A549 (cell line): ENCODE measurements around the gene LMTK3. TPM values are rescaled to one million over a fixed set of nuclear protein-coding genes. Genes with fewer than 3 reads are reported as not detected.

Experiments
- ATAC-seq, 2 experiments: fragments of 200-7000 bp in 1 of 2; fragments of >200 bp in 1 of 2; cut with Nextera tagmentation in 1 of 2; cut with Tn5 transposase in 1 of 2; 3 replicates each; pipeline versions ENCODE4 v1.8.0 to v1.9.1; 2018 to 2020; ENCODE audit warnings: mild to moderate bottlenecking in 1 of 2, moderate library complexity in 1 of 2
- CTCF ChIA-PET: fragments of 300-600 bp; sonication (Branson Sonifier 250); formaldehyde crosslinking; extraction: SDS; loops from one replicate; lab custom pipeline; 2021; ENCODE audit warnings: antibody characterized with exemption, inconsistent platforms; lab: Yijun Ruan, JAX
- POLR2A ChIA-PET: fragments of 350-600 bp; formaldehyde crosslinking; extraction: SDS; loops from one replicate; lab custom pipeline; 2021; ENCODE audit warnings: antibody characterized with exemption, inconsistent platforms; lab: Yijun Ruan, JAX
- DNase-seq, 2 experiments: peaks; one replicate each; pipeline versions ENCODE4 v3.0.0 to v3.0.0-alpha.2; 2011 to 2016; ENCODE audit warnings: low read depth in 1 of 2, low spot score in 1 of 2
- FAIRE-seq: peaks from 2 replicates; lab custom pipeline; 2011; peaks lifted over from hg19 to GRCh38; lab: Jason Lieb, UNC
- H3K27ac ChIP-seq, 2 experiments: fragments of >200 bp; sonication (Bioruptor Twin); formaldehyde crosslinking; 3 replicates each; pipeline ENCODE4 v1.5.1; 2016 to 2017
- H3K4me1 ChIP-seq: fragments of >200 bp; sonication (Bioruptor Twin); formaldehyde crosslinking; 3 replicates; pipeline ENCODE4 v1.6.1; 2016
- H3K4me2 ChIP-seq: fragments of >200 bp; sonication (Bioruptor Twin); formaldehyde crosslinking; 3 replicates; pipeline ENCODE4 v1.6.1; 2016
- H3K4me3 ChIP-seq: fragments of >200 bp; sonication (Bioruptor Twin); formaldehyde crosslinking; 3 replicates; pipeline ENCODE4 v1.5.1; 2016
- H3K9me3 ChIP-seq: fragments of >200 bp; sonication (Bioruptor Twin); formaldehyde crosslinking; 3 replicates; pipeline ENCODE4 v1.6.1; 2016
- EHF ChIP-seq: fragments of 250-450 bp; sonication (Bioruptor Pico); IDR thresholded peaks from 2 replicates; pipeline ENCODE4 v1.5.0; 2020; ENCODE audit warnings: mild to moderate bottlenecking
- ESRRA ChIP-seq: fragments of 150-350 bp; IDR thresholded peaks from 2 replicates; pipeline ENCODE4 v1.6.1; 2014; ENCODE audit warnings: mild to moderate bottlenecking, low read length, borderline replicate concordance
- JUN ChIP-seq, 2 experiments: fragments of >200 bp; sonication (Bioruptor Twin); formaldehyde crosslinking; IDR thresholded peaks; 2 replicates in 1 of 2; 3 replicates in 1 of 2; pipeline ENCODE4 v1.6.1; 2016 to 2017
- JUNB ChIP-seq: fragments of >200 bp; sonication (Bioruptor Twin); formaldehyde crosslinking; IDR thresholded peaks from 2 replicates; pipeline ENCODE4 v1.6.1; 2016
- KDM1A ChIP-seq: fragments of 200-600 bp; sonication (generic); IDR thresholded peaks from 2 replicates; pipeline ENCODE4 v1.6.1; 2016; ENCODE audit warnings: low read depth, mild to moderate bottlenecking
- MAZ ChIP-seq: fragments of 150-350 bp; IDR thresholded peaks from 2 replicates; pipeline ENCODE4 v1.6.1; 2014; ENCODE audit warnings: antibody characterized with exemption, low read depth, low read length, borderline replicate concordance
- MYC ChIP-seq: IDR thresholded peaks from 2 replicates; pipeline ENCODE4 v1.6.1; 2012; ENCODE audit warnings: mild to moderate bottlenecking, inconsistent platforms, low read length, improper control_type of control experiment, borderline replicate concordance
- NPAS2 ChIP-seq: fragments of 250-450 bp; sonication (Bioruptor Pico); IDR thresholded peaks from 2 replicates; pipeline ENCODE4 v1.8.0; 2022; ENCODE audit warnings: mild to moderate bottlenecking, moderate library complexity, borderline replicate concordance
- RCOR1 ChIP-seq: fragments of 150-350 bp; IDR thresholded peaks from 2 replicates; pipeline ENCODE4 v1.6.1; 2014; ENCODE audit warnings: antibody characterized with exemption, low read length, low read depth
- RNF2 ChIP-seq: fragments of 200-600 bp; sonication (generic); IDR thresholded peaks from 2 replicates; pipeline ENCODE4 v1.6.1; 2016; ENCODE audit warnings: low read depth, mild to moderate bottlenecking, antibody characterized with exemption, moderate library complexity, borderline replicate concordance
- SMC3 ChIP-seq: fragments of >200 bp; sonication (Bioruptor Twin); formaldehyde crosslinking; IDR thresholded peaks from 3 replicates; pipeline ENCODE4 v1.6.1; 2018; ENCODE audit warnings: inconsistent platforms
- ZFP36 ChIP-seq: fragments of 450-650 bp; IDR thresholded peaks from 2 replicates; pipeline ENCODE4 v1.6.1; 2014; ENCODE audit warnings: borderline replicate concordance; ENCODE audit not compliant: partially characterized antibody
- WGBS: methylation state at CpG from one replicate; pipeline ENCODE4 v1.1.6; 2017; ENCODE audit errors: missing lambda C conversion rate; 5-methylcytosine and 5-hydroxymethylcytosine counted together
- polyA plus RNA-seq, 4 experiments: library from polyadenylated mRNA; depleted of rRNA in 3 of 4; stranded (reverse); fragments of >200 nt; fragmentation: RNase III in 1 of 4; extraction: RNeasy Plus Mini Kit Qiagen cat#74134 plus additional on column Dnase treatment in 1 of 4; gene quantifications; 2 replicates in 3 of 4; 3 replicates in 1 of 4; pipeline ENCODE4 v1.2.3, GENCODE V29; 2011 to 2017
- TF ChIP-seq, protein P1 (sequence below): fragments of >200 bp; sonication (Bioruptor Twin); formaldehyde crosslinking; IDR thresholded peaks from 3 replicates; pipeline ENCODE4 v1.6.1; 2016
- TF ChIP-seq, protein P2 (sequence below): fragments of 250-450 bp; sonication (Bioruptor Pico); IDR thresholded peaks from 2 replicates; pipeline ENCODE4 v1.5.0; 2021; ENCODE audit warnings: mild to moderate bottlenecking, moderate library complexity, borderline replicate concordance

LMTK3 gene
- polyA plus RNA-seq, 2 of the 4 experiments (the other 2 are of a cell fraction): 0.62 to 6.1 TPM

DNA sequence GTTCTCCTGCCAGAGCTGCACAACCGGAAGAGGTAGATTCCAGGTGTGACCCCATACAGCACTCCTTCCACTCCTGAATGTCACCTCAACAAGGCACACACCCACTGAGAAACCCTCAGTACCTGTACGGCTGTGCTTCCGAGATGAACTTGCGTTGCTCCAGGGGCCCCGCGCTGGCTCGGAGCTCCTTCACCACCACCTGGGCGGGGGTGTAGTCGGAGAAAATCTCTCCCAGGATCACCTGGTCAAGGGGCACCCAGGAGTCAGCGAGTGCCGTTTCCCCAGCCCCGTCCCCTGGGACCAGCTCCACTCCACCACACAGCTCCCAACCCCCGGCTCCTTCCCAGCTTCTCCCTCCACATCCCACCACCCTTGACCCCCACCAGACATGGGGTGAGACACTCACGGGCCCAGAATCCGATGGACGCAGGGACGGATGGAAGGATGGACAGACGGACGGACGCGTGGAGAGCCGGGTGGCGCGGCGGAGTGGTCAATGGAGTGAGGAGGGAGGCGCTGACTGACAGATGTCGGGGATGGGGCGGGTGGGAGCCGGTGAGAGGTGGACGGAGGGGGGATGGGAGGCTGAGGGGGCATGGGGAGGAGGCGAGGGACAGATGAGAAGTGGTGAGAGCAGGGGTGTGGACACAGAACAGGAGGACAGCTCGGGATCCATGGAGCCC, 2.8 kb downstream of the LMTK3 start:
- no peak for ATAC-seq
- H3K4me3 ChIP-seq: no peak overlapping the region
- peak overlapping the region in 1 of 2 experiments; percentile 92; a peak in 3 of 6 replicates for H3K27ac ChIP-seq
- POLR2A ChIA-PET: interaction anchor here (1.7 to 5.0 kb wide), 2 partner anchors 15 to 75 kb away, joined by 5 to 40 read pairs; no protein-coding TSS in a partner anchor
- CTCF ChIA-PET: interaction anchor here (0.6 to 9.6 kb wide), 21 partner anchors 9 to 189 kb away, joined by 3 to 618 read pairs (median 4); partner anchors contain the start of gene SPACA4
- no peak for DNase-seq
- no peak for FAIRE-seq
- no peak overlapping the region for H3K4me2 ChIP-seq
- no peaks in the 10 kb centered on the region for H3K9me3 ChIP-seq
- TF ChIP-seq MAZ (no peak), JUN (IDR thresholded peaks at IDR 0.05) (no peak), EHF (CRISPR knock-in tag) (no peak), RCOR1 (no peak), NPAS2 (CRISPR knock-in tag) (no peak), ZFP36 (no peak), JUNB (no peak), MYC (no peak), SMC3 (no peak)
- TF ChIP-seq, protein P1, sequence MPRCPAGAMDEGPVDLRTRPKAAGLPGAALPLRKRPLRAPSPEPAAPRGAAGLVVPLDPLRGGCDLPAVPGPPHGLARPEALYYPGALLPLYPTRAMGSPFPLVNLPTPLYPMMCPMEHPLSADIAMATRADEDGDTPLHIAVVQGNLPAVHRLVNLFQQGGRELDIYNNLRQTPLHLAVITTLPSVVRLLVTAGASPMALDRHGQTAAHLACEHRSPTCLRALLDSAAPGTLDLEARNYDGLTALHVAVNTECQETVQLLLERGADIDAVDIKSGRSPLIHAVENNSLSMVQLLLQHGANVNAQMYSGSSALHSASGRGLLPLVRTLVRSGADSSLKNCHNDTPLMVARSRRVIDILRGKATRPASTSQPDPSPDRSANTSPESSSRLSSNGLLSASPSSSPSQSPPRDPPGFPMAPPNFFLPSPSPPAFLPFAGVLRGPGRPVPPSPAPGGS: no peak
- H3K4me1 ChIP-seq: peaks cover 24% of the 10 kb centered on the region
- 90% methylated on average over 28 of the region's 32 CpGs for WGBS

GRCh38 chr19:48507911-48508439, 3.7 kb downstream of the LMTK3 start:
- ChIA-PET CTCF (interaction anchor here (0.9 to 9.6 kb wide), 23 partner anchors 10 to 236 kb away, joined by 3 to 618 read pairs (median 5); partner anchors contain the start of genes SPACA4 and SULT2B1), POLR2A (interaction anchor here (0.8 to 5.0 kb wide), 4 partner anchors 15 to 76 kb away, joined by 3 to 40 read pairs (median 6); no protein-coding TSS in a partner anchor)
- Histone ChIP-seq H3K4me1 (peaks cover 21% of the 10 kb centered on the region), H3K4me2 (no peak overlapping the region), H3K27ac (peak overlapping the region in 1 of 2 experiments; percentile 92; a peak in 4 of 6 replicates), H3K9me3 (no peaks in the 10 kb centered on the region), H3K4me3 (no peak overlapping the region)
- FAIRE-seq (no peak), ATAC-seq (no peak), DNase-seq (no peak)
- 91% methylated on average over 7 of the region's 7 CpGs for WGBS
- TF ChIP-seq, protein P1: no peak
- TF ChIP-seq RCOR1 (0 out of 2 replicates have a peak, but pooled peaks have one; percentile 39), ESRRA (no peak), ZFP36 (peak; percentile 93), RNF2 (no peak), KDM1A (peak; percentile 63; the same call in 1 of the 2 replicates)
- TF ChIP-seq, protein P2, sequence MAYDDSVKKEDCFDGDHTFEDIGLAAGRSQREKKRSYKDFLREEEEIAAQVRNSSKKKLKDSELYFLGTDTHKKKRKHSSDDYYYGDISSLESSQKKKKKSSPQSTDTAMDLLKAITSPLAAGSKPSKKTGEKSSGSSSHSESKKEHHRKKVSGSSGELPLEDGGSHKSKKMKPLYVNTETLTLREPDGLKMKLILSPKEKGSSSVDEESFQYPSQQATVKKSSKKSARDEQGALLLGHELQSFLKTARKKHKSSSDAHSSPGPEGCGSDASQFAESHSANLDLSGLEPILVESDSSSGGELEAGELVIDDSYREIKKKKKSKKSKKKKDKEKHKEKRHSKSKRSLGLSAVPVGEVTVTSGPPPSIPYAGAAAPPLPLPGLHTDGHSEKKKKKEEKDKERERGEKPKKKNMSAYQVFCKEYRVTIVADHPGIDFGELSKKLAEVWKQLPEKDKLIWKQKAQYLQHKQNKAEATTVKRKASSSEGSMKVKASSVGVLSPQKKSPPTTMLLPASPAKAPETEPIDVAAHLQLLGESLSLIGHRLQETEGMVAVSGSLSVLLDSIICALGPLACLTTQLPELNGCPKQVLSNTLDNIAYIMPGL (CRISPR knock-in tag): no peak
